CD1c-positive myeloid dendritic cell (primary cell): ENCODE measurements around the gene DNM1.
A peak's percentile ranks its signal among the peaks of the same experiment; 100 is the strongest.

Experiments used
- DNase-seq: peaks from one replicate; pipeline ENCODE4 v3.0.0-alpha.2; 2016; ENCODE audit errors: extremely low spot score

Gene DNM1

DNA sequence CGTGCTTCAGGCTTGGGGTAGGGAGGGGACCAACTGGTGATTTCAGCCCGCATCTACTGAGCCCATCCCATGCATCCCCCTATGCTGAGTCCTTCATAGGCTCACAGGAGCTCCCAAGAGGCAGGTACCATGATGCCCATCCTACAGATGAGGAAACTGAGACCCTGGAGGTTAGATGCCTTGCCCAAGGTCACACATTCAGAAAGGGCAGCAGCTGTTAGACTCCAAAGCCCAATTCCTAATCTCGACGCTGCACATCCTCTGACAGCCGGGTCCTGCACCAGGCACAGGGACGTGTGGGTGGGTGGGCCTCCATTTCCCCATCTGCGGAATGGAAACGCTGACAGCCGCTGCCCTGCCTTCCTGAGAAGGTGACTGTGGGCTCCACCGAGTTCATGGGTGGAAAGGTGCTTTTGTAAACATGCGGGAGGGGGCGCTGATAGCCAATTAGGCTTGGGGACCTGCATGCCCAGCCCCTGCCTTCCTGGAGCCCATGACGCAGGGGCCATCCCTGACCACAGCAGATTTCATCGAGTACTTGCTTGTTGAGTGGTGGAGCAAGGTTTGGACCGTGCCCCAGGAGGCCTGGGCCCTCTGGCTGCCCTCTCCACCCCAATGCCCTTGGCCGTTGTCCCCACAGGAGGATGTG, 2.2 kb downstream of the DNM1 start:
- DNase-seq: no peak

DNA sequence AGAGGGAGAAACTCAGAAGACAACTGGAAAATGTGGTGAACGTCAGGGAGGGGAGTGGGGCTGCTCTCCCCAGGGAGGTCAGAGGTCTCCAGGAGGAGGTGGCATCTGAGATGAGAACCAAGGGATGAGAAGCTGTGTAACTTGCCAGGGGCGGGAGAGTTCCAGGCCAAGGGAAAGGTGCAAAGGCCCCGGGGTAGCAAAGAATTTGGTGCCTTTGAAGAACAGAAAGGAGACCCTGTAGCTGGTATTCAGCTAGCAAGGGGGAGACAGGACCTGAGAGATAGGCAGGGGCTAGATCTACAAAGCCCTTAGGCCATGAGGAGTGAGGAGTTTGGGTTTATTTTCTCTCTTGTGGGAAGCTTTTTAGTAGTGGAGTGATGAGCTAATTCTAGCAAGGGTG, 3.3 kb downstream of the DNM1 start:
- DNase-seq: no peak

DNA sequence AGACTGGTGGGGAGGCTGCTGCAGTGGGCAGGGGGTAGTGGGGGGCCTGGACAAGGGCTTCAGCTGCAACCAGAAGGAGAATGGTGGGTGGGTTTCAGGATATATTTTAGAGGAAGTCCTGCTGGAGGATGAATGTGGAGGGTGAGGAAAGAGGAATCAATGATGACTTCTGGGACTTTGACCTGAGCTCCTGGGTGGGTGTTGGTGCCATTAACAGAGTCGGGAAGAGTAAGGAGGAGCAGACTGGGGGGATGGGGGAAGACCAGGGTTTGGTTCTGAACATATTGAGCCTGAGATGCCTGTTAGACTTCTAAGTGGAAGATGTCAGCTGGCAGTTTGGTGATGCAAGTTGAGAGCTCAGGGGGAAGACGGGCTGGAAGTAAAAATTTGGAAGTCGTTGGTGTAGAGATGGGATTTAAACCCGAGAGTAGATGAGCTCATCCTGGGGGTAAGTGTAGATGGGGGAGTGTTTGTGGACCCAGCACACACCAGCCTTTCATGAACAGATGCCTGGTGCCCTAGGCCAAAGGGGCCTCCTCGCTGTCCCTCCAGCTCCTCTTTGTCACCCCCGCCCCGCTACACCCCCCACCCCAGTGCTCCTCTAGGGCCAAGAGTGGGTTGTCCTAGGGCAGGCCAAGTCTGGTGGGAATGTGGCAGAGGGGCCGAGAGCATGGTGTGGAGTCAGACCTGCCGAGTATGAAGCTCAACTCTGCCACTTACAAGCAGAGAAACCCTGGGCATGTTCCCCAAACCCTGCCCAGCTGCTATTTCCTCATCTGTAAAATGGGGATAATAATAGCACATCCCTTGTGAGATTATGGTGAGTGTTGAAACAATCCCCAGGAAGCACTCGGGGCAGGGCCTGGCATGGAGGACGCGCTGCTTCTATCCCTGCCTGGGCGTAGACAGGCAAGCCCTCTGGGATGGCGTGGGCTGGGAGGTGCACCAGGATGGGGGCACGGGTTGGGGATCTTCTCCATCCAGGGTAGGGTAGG, 4.0 kb downstream of the DNM1 start:
- DNase-seq: no peak

DNA sequence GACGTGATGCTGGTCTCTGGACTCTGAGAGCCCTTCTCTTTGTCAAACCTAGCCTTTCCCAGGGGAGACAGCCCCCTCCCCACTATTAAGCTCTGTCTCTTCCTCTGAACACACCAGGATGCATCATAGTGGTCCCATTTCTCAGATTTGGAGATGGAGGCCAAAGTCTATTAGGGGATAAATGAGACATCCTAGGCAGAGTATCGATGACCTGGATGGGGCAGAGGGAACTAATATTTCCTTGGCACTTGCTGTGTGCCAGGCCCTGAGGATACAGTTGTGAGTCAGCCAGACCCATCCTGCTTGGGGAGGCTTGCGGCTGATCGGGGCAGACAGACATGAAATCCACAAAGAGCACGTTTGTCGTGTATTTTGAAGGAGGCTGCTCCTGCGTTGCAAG, 5.2 kb downstream of the DNM1 start:
- DNase-seq: no peak

DNA sequence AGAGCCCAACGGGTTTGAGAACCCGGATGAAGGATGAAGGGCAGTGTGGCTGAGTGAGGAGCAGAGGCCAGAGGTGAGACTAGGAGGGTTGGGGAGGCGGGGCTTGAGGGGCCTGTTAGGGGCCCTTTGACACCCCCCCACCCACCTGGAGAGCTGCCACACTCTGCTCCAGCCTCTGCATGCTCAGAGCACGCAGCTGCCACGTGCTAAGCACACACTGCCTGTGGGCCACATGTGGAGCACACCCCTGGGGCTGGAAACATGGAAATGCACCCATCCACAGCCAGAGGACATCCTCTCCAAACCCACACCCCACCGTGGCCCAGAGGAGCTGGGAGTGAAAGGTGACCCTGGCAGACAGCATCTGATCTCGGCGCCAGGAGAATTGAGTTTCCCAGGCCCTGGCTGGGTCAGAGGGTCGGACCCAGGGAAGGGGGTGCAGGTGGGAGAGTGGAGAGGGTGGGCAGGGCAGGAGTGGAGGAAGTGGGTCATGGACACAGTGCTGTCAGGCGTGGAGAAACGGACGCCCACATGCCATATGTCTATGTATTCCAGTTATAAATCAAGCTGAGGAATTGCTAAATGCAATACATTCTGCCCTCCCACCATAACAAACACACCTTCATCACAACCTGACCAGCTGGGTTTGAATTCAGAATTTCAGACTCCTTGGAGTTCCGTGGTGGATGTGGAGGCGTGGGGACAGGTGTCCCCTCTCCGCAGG, 5.9 kb downstream of the DNM1 start:
- no peak for DNase-seq

DNA sequence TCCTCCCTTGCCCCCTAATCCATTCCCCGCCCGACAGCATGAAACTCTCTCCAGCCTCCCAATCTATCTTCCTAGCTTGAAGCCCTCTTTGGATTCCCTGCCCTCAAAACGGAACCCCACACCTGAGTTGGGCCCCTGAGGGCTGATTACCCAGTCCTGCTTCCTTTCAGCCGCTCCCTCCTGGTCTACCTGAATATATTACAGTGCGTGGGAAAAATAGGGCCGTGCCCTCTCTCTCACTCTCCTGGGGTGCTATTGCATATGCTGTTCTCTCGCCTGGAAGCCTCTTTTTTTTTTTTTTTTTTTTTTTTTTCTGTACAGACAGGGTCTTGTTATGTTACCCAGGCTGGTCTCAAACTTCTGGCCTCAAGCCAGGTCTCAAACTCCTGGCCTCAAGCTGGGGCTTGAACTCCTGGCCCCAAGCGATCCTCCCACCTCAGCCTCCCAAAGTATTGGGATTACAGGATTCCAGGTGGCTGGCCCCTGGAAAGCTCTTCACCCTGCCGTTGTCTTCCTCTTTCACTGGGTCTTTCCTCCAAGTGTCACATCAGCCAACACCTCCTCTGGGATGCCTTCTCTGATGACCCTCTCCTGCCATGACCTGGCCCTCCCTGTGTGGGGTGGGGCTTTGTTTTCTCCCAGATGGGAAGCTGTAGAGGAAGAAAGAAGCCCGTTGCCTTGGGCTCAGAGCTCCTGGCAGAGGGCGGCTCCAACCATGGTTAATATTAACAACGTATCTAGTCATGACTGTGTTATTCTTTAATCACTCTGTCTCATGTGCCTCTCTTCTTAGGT, 8.2 kb downstream of the DNM1 start:
- DNase-seq: no peak

DNA sequence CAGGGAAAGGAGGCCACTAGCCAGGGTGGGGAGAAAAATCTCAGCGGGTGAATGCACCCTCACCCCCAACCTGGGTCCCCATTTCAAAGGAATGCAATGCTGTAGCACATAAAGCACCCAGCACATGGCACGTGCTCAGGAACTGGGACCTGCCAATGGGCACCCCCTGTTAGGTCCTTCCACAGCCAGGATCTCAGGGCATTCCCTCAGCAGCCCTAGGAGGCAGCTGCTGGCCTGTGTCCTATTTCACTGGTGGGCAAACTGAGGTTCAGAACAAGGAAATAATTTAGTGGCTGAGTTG, 8.8 kb downstream of the DNM1 start:
- no peak for DNase-seq

DNA sequence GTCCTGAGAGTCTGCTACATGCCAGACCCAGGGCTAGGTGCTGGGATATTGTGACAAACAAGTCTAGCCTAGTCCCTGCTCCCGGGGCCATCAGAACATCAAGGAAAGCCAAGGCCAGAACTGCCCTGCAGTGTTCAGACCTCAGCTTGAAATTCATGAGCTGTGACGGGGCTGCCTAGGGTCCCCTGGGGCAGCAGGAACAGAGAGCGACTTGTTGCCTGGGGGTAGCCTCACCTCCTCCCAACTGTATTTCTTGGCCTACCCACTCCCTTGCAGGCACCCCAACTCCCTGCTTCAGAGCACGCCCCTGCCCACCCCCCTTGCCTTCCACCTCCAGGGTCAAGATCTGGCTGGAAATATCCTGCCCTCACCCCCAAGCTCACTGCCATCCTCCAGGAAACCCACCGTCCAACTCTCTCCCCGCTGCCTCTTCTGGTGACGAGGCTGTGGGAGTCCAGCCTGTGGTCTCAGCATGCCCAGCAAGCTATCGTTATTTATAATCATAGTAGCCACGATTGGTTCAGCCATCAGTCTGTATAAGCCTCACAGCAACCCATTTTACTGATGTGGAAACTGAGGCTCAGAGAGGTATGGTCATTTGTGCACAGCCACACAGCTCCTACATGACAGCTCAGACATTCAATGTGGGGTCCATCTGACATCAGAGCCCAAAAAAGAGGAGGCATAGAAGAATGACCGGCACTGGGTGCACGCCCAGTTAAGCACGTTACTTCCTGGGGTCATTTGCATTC, 10.7 kb downstream of the DNM1 start:
- no peak for DNase-seq

DNA sequence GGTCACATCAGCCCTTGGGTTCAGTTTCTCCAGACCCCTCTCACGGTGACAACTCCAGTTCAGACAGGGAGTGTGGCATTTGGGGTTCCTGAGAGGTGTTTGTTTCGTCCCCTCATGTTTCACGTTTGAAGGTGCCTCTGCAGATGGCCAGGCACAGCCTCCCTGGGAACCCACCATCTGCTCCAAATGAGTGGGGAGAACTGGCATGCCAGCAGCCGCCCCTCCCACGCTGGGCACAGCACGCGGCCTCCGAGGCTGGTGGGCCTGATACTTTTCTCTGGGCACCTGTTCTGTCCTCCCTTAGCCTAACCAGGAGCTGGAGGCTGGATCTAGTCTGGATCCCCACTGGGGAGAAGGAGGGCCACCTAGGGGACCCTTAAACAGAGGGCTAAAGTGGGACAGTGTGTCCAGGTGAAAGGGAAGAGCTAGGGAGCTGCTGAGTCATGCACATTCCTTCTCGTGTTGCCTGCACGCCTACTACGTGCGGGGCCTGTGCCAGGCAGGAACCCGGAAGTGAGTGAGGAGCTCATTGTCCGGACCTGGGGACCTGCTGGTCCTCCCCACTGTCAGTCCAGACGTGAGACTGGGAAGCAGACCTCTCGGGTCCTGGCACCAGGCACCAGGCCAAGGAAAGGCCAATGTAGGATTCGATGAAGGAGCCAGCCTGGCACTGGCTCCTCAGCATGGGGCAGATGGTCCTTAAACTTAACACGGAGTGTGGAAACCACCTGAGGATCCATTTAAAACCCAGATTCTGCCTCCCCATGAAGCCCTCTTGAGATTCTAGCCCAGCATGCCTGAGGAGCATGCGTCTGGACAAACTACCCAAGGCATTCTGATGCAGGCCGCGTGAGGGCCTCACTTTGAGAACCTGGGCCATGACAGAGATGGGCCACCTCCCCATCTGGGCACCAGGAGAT, 11.7 kb downstream of the DNM1 start:
- no peak for DNase-seq

DNA sequence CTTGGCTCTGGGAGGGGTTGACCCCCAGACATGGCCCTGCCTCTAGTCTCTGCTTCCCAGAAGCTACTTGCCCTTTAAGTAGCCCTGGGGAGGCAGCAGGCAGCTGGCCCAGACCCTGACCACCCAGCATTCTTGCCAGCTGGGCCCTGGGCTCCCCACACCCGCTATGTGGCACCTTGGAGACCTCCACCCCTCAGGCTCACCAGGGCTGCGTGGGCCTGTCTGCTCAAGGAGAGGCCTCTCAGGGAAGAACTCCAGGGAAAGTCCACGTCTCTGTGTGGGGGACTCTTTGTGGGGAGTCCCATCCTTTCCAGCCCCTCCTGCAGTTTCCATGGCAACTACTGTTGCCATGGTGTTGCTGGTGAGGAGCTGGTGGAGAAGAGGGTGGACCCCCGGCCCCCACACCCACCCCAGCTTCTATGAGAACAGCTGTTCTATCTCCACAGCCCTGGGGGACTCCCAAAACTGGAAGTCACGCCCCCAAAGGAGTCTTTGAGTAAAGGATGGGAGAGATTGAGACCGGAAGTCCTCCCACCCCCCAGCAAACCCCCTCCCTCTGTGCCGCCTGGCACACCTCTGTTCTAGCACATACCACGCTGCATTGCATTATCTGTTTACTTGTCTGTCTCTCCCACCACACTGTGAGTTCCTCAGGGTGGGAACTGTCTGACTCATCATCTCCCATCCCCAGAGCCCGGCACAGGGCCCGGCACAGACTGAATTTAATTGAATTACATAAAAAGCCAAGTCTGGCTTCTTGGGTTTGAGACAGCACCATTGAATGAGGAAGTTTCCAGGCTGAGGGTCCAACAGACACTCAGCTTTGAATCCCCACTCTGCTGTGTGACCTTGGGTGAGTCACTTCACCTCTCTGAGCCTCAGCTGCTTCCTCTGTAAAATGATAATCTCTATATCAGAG, 12.6 kb downstream of the DNM1 start:
- DNase-seq: no peak

DNA sequence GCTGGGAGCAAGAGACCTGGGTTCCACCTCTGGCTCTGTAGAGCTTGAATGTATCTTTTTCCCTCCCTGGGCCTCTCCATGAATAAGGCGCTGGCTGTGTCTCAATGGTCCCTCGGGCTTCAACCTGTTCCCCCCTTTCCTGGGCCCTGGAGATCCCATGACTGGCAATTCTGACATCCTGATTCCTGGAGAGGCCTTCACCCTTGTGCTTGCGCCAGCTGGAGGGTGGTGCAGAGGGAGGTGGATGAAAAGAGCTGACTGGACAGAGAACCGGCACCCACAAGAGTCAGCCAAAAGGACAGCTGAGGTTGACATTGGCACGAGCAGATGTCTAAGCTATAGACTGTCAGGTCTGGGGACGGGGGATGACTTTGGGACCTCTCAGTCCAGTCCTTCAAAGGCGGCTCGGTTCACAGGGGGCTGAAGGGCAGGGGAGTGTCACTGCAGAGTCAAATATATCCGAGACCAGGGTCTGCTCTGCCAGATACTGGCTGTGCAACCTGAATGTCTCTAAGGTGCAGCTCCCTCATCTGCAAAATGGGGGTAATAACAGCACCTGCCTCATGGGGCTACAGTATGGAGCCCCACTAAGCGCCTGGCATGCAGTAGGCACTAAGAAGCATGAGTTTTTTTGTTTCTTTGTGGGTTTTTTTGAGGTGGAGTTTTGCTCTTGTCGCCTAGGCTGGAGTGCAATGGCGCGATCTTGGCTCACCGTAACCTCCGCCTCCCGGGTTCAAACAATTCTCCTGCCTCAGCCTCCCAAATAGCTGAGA, 13.8 kb downstream of the DNM1 start:
- DNase-seq: no peak

DNA sequence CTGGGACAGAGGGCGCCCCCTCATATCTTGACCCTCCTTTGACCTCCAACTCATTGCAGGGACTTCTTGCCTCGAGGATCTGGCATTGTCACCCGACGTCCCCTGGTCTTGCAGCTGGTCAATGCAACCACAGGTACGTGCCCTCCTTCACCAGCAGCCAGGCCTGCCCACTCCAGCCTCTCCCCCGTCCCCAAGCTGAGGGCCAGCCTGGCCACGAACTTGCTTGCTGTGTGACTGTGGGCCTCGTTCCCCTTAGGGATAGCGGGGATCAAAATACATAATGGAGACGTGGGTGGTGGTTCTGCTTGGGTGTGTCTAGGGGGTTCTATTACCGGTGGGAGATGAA, 15.0 kb downstream of the DNM1 start:
- no peak for DNase-seq

DNA sequence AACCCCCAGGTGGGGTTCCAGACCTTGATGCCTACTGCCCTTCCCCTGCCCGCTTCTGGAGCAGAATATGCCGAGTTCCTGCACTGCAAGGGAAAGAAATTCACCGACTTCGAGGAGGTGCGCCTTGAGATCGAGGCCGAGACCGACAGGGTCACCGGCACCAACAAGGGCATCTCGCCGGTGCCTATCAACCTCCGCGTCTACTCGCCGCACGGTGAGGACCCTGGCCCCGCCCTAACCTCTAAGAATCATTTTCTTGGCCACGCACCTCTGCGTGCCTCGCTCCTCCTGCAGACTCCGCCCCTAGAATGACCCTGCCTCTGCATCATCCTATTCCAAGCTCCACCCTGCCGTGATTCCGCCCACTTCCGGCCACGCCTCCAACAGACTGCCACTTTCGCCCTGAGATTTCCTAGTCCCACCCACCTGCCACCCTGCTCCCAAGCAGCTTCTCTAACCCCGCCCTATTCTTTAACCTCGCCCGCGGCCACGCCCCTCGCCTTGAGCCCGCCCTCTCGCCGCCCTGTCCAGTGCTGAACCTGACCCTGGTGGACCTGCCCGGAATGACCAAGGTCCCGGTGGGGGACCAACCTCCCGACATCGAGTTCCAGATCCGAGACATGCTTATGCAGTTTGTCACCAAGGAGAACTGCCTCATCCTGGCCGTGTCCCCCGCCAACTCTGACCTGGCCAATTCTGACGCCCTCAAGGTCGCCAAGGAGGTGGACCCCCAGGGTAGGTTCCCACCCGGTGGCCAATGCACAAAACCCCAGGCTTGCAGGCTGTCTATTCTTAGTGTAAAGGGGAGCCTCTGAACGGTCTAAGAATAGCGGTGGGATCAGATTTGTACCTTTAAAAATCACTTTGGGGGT, 15.6 kb downstream of the DNM1 start:
- peak; percentile 95 for DNase-seq

DNA sequence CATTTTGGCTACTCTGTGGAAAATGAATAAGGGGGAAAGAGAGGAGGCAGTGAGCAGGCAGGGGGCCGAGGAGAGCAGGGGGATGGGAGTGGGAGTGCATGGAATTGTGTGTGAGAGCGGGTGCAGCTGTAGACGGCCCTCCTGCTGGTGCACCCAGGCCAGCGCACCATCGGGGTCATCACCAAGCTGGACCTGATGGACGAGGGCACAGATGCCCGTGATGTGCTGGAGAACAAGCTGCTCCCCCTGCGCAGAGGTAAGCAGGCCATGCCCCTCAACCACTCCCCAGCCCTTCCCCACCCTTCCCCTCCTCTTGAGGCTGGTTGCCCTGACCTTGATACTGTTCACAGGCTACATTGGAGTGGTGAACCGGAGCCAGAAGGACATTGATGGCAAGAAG, 16.7 kb downstream of the DNM1 start:
- no peak for DNase-seq

DNA sequence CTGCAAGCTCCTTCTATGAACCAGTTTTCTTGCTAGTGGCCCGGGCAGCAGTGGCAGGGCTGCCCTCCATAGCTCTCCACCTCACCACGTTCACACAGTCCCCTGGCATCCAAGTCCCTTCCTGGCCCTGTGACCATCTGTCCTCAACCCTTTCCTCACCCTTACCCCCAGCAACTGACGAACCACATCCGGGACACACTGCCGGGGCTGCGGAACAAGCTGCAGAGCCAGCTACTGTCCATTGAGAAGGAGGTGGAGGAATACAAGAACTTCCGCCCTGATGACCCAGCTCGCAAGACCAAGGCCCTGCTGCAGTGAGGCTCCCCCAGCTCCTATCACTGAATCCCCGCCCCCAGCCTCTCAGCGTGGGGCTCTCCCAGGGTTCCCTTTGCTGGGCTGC, 18.8 kb downstream of the DNM1 start:
- DNase-seq: no peak

DNA sequence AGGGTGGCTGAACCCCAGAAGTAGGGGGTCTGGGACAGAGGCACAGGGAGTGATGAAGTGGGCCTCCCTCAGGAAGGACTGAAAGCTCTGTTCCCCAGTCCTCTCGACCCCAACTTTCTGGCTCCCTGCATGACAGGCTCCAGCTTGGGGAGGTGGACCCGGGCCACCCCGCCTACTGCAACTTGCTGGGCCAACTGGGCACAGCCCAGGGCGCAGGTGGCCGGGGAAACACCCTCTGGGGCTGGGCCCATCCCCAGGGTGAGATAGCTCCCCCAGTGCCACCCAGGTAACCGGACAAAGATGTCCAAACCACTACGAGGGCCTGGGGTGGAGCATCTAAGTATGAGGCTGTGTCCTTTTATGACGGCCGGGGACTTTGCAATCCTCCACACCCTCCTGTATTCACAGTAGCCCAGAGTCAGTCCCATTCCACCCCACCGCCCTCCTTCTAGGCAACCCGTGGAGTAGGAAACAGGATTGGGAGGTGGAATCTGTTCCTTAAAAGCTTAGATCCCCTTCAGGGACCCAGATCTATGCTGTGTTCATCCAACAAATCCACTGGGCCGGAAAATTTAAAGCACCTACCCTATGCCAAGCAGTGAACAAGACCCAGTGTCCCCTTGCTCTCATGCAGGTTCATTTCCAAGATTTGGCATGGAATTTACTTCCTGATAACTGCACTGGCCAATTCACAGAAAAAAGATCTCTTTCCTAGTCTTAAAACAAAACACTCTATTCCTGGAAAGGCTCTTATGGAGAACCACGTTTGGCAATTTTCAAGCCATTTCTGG, 19.9 kb downstream of the DNM1 start:
- DNase-seq: no peak

DNA sequence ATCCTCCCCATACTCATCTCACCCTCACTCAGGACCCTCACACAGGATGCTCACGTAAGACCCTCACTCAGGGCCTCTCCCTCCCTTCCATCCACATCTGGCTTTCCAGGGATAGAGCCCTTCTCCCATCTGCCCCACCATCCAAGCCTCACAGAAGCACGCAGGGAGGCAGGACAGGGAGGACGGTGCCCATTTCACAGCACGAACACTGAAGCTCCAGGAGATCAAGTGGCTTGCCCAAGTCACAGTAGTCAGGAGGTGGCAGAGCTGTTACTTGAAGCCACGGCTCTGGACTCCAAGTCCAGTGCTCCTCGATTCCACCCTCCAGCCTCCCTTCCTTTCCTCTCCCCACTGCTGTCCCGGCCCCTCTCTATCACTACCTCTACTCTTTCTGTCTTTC, 21.7 kb downstream of the DNM1 start:
- DNase-seq: no peak
